ENCODE results near the gene OTOG. TPM values are rescaled to one million over a fixed set of nuclear protein-coding genes. Genes with fewer than 3 reads are reported as not detected.
A peak's percentile ranks its signal among the peaks of the same experiment; 100 is the strongest.

Gene OTOG
- total RNA-seq, 1 donor from 2014 or later, result not detected

- no peak for DNase-seq (ENCODE audit: low spot score)
- Mint-ChIP-seq H3K9me3 (ENCODE audit: low read depth) (no peaks in the 10 kb centered on the region), H3K27me3 (ENCODE audit: low read depth) (peaks cover 16% of the 10 kb centered on the region), H3K27ac (ENCODE audit: unreplicated experiment) (no peak overlapping the region), H3K4me1 (ENCODE audit: low read depth) (no peaks in the 10 kb centered on the region), H3K36me3 (ENCODE audit: low read depth) (no peaks in the 10 kb centered on the region), H3K4me3 (ENCODE audit: unreplicated experiment) (no peak overlapping the region)
- TF ChIP-seq, protein P1, sequence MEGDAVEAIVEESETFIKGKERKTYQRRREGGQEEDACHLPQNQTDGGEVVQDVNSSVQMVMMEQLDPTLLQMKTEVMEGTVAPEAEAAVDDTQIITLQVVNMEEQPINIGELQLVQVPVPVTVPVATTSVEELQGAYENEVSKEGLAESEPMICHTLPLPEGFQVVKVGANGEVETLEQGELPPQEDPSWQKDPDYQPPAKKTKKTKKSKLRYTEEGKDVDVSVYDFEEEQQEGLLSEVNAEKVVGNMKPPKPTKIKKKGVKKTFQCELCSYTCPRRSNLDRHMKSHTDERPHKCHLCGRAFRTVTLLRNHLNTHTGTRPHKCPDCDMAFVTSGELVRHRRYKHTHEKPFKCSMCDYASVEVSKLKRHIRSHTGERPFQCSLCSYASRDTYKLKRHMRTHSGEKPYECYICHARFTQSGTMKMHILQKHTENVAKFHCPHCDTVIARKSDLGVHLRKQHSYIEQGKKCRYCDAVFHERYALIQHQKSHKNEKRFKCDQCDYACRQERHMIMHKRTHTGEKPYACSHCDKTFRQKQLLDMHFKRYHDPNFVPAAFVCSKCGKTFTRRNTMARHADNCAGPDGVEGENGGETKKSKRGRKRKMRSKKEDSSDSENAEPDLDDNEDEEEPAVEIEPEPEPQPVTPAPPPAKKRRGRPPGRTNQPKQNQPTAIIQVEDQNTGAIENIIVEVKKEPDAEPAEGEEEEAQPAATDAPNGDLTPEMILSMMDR (IDR thresholded peaks at IDR 0.05), result no peak
These were observed 28.7 kb upstream of the OTOG start for GRCh38 chr11:17518366-17518765.

GRCh38 chr11:17519061-17519885 lies 27.8 kb upstream of the OTOG start:
- TF ChIP-seq, protein P1 (IDR thresholded peaks at IDR 0.05), result no peak
- no peak overlapping the region for H3K27ac Mint-ChIP-seq (ENCODE audit: unreplicated experiment)
- H3K27me3 Mint-ChIP-seq (ENCODE audit: low read depth), result peaks cover 11% of the 10 kb centered on the region
- H3K4me3 Mint-ChIP-seq (ENCODE audit: unreplicated experiment), result no peak overlapping the region
- no peaks in the 10 kb centered on the region for H3K36me3 Mint-ChIP-seq (ENCODE audit: low read depth)
- DNase-seq (ENCODE audit: low spot score), result no peak
- no peaks in the 10 kb centered on the region for H3K4me1 Mint-ChIP-seq (ENCODE audit: low read depth)
- no peaks in the 10 kb centered on the region for H3K9me3 Mint-ChIP-seq (ENCODE audit: low read depth)

DNA sequence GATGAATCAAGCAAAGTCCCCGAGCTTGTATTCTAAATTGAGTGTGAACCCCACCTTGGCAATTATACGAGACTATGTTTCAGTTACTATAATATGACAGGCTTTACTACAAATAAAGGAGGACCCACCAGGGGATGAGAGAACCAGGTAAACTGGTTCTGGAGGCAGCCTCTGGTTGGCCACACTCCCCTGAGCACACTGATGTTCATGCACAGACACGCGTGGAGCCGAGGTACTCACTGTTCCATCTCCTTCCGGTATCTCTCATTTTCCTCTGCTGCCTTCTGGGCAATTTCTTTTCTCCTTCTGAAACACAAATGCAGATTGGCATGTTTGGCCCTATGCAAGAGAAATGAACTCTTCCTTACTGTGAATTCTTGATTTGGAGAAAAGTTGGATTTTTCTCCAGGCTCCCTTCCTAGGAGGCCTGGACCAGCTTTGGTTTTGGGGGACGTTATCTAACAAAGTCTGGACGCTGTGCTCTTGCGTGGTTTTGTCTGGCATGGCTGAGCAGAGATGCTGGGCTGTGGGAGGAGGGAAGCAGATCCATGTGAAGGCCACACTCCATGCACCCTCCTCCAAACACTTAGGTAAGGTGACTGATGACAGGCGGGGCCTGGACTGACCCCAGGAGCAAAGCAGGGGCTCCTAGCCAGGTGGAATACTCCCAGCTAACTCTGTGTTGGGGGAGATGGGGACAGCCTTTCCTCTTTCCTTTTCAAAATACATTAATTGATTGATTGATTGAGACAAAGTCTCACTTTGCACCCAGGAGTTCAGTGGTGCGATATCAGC lies 25.8 kb upstream of the OTOG start:
- peaks cover 1% of the 10 kb centered on the region for H3K36me3 Mint-ChIP-seq (ENCODE audit: low read depth)
- H3K27ac Mint-ChIP-seq (ENCODE audit: unreplicated experiment), result no peak overlapping the region
- DNase-seq (ENCODE audit: low spot score), result no peak
- no peak overlapping the region for H3K4me3 Mint-ChIP-seq (ENCODE audit: unreplicated experiment)
- H3K4me1 Mint-ChIP-seq (ENCODE audit: low read depth), result no peaks in the 10 kb centered on the region
- no peaks in the 10 kb centered on the region for H3K9me3 Mint-ChIP-seq (ENCODE audit: low read depth)
- TF ChIP-seq, protein P1 (IDR thresholded peaks at IDR 0.05), result no peak
- H3K27me3 Mint-ChIP-seq (ENCODE audit: low read depth), result peaks cover 16% of the 10 kb centered on the region

GRCh38 chr11:17522655-17523054 lies 24.4 kb upstream of the OTOG start:
- no peak overlapping the region for H3K4me3 Mint-ChIP-seq (ENCODE audit: unreplicated experiment)
- TF ChIP-seq, protein P1 (IDR thresholded peaks at IDR 0.05), result no peak
- no peak for DNase-seq (ENCODE audit: low spot score)
- peaks cover 1% of the 10 kb centered on the region for H3K36me3 Mint-ChIP-seq (ENCODE audit: low read depth)
- no peak overlapping the region for H3K27ac Mint-ChIP-seq (ENCODE audit: unreplicated experiment)
- no peaks in the 10 kb centered on the region for H3K4me1 Mint-ChIP-seq (ENCODE audit: low read depth)
- no peaks in the 10 kb centered on the region for H3K9me3 Mint-ChIP-seq (ENCODE audit: low read depth)
- H3K27me3 Mint-ChIP-seq (ENCODE audit: low read depth), result peaks cover 12% of the 10 kb centered on the region

- peaks cover 14% of the 10 kb centered on the region for H3K27me3 Mint-ChIP-seq (ENCODE audit: low read depth)
- peak; percentile 60 for DNase-seq (ENCODE audit: low spot score)
- TF ChIP-seq, protein P1 (IDR thresholded peaks at IDR 0.05), result no peak
These were observed 22.8 kb upstream of the OTOG start for GRCh38 chr11:17524221-17524620.

More at GRCh38 chr11:17524221-17524620, 22.8 kb upstream of the OTOG start:
- H3K9me3 Mint-ChIP-seq (ENCODE audit: low read depth), result no peaks in the 10 kb centered on the region
- no peak overlapping the region for H3K4me3 Mint-ChIP-seq (ENCODE audit: unreplicated experiment)
- peaks cover 1% of the 10 kb centered on the region for H3K36me3 Mint-ChIP-seq (ENCODE audit: low read depth)
- peaks cover 13% of the 10 kb centered on the region for H3K4me1 Mint-ChIP-seq (ENCODE audit: low read depth)
- no peak overlapping the region for H3K27ac Mint-ChIP-seq (ENCODE audit: unreplicated experiment)

Data from chondrocyte (in vitro differentiated cells).